Activated CD8-positive, alpha-beta T cell treated with anti-CD3 and anti-CD28 coated beads for 36 hours (primary cell): ENCODE measurements around the gene RNPEP. TPM values are rescaled to one million over a fixed set of nuclear protein-coding genes. Genes with fewer than 3 reads are reported as not detected.
"Not testable (repeated sequence)": the region's sequence is repeated elsewhere in the genome, so short reads cannot be mapped to it uniquely, and the experiment has no call there.

Source experiments
- ATAC-seq: fragments of 200-7000 bp; cut with Tn5 transposase; one replicate; pipeline ENCODE4 v1.10.0; 2021; ENCODE audit warnings: mild to moderate bottlenecking, moderate library complexity
- CTCF ChIA-PET: fragments of 350-600 bp; sonication (Branson Sonifier 250); formaldehyde crosslinking; loops from one replicate; lab custom pipeline; 2021; ENCODE audit warnings: antibody characterized with exemption; lab: Charles Lee
- POLR2A ChIA-PET: fragments of 350-600 bp; sonication (Branson Sonifier 250); formaldehyde crosslinking; loops from one replicate; lab custom pipeline; 2021; ENCODE audit warnings: antibody characterized with exemption; lab: Charles Lee
- DNase-seq: peaks from one replicate; pipeline ENCODE4 v3.0.0-alpha.2; 2020
- H3K27ac Mint-ChIP-seq: one replicate; pipeline ENCODE4 v1.8.0; 2021; ENCODE audit warnings: mild to moderate bottlenecking, mixed read lengths
- H3K27me3 Mint-ChIP-seq: one replicate; pipeline ENCODE4 v1.8.0; 2021; ENCODE audit warnings: mixed read lengths
- H3K36me3 Mint-ChIP-seq: one replicate; pipeline ENCODE4 v1.8.0; 2021; ENCODE audit warnings: low read depth, mixed read lengths
- H3K4me1 Mint-ChIP-seq: one replicate; pipeline ENCODE4 v1.8.0; 2021; ENCODE audit warnings: low read depth, mixed read lengths
- H3K4me3 Mint-ChIP-seq: one replicate; pipeline ENCODE4 v1.8.0; 2021; ENCODE audit warnings: mild to moderate bottlenecking, moderate library complexity, mixed read lengths
- H3K9me3 Mint-ChIP-seq: one replicate; pipeline ENCODE4 v1.8.0; 2021; ENCODE audit warnings: mixed read lengths
- CTCF ChIP-seq: fragments of 200-600 bp; IDR thresholded peaks from one replicate; pipeline ENCODE4 v1.8.0; 2022; ENCODE audit warnings: antibody characterized with exemption, mild to moderate bottlenecking
- intact Hi-C: fragments of 100-400 bp; cut with micrococcal nuclease; formaldehyde crosslinking; loops from one replicate; pipeline ENCODE4 v1.10.0; 2022
- total RNA-seq, 2 experiments: library from RNA; stranded (reverse); gene quantifications; one replicate each; pipeline ENCODE4 v1.2.3, GENCODE V29; 2021

The RNPEP gene
- total RNA-seq, 2 experiments from 2014 or later = 37.8 to 39.5 TPM

- ATAC-seq (peak; percentile 48), DNase-seq (no peak)
- ChIA-PET POLR2A (interaction anchor here (0.9 to 2.8 kb wide), 6 partner anchors 9 to 72 kb away, joined by 3 to 10 read pairs (median 6); partner anchors contain the start of genes LMOD1 and RNPEP), CTCF (interaction anchor here (0.9 to 1.4 kb wide), 3 partner anchors 10 to 60 kb away, joined by 3 to 7 read pairs (median 3); no protein-coding TSS in a partner anchor)
- no peaks in the 10 kb centered on the region for H3K9me3 Mint-ChIP-seq
- peaks cover 33% of the 10 kb centered on the region for H3K36me3 Mint-ChIP-seq
- no peaks in the 10 kb centered on the region for H3K27me3 Mint-ChIP-seq
- H3K27ac Mint-ChIP-seq = peak overlapping the region; percentile 95
- peak overlapping the region; percentile 98 for H3K4me3 Mint-ChIP-seq
- intact Hi-C loops = no loop called here
- peaks cover 17% of the 10 kb centered on the region for H3K4me1 Mint-ChIP-seq
- TF ChIP-seq CTCF = no peak
Measured at GRCh38 chr1:201955729-201956143, 26.7 kb upstream of the RNPEP start.

GRCh38 chr1:201958348-201958747 lies 24.1 kb upstream of the RNPEP start:
- peaks cover 20% of the 10 kb centered on the region for H3K4me1 Mint-ChIP-seq
- TF ChIP-seq CTCF = no peak
- no peak overlapping the region for H3K4me3 Mint-ChIP-seq
- H3K27me3 Mint-ChIP-seq = no peaks in the 10 kb centered on the region
- CTCF ChIA-PET = interaction anchor here (1.4 to 1.9 kb wide), 3 partner anchors 13 to 62 kb away, joined by 4 to 16 read pairs (median 6); partner anchors contain the start of gene LMOD1
- H3K9me3 Mint-ChIP-seq = no peaks in the 10 kb centered on the region
- intact Hi-C loops = no loop called here
- H3K27ac Mint-ChIP-seq = no peak overlapping the region
- DNase-seq = no peak
- POLR2A ChIA-PET = interaction anchor here (0.7 to 0.8 kb wide), 2 partner anchors 15 to 24 kb away, joined by 3 to 4 read pairs; partner anchors contain the start of gene RNPEP
- peaks cover 44% of the 10 kb centered on the region for H3K36me3 Mint-ChIP-seq
- no peak for ATAC-seq

GRCh38 chr1:201962382-201962781 lies 20.1 kb upstream of the RNPEP start:
- H3K27ac Mint-ChIP-seq, intact Hi-C loops, H3K27me3 Mint-ChIP-seq, ATAC-seq, H3K4me1 Mint-ChIP-seq, H3K9me3 Mint-ChIP-seq, H3K4me3 Mint-ChIP-seq, DNase-seq: not testable (repeated sequence)
- POLR2A ChIA-PET = interaction anchor here (0.7 to 1.9 kb wide), 3 partner anchors 19 to 44 kb away, joined by 3 to 5 read pairs (median 3); partner anchors contain the start of gene RNPEP
- peaks cover 55% of the 10 kb centered on the region for H3K36me3 Mint-ChIP-seq
- CTCF ChIA-PET = interaction anchor here (1.3 to 4.6 kb wide), 5 partner anchors 11 to 85 kb away, joined by 4 to 31 read pairs (median 6); no protein-coding TSS in a partner anchor

GRCh38 chr1:201964261-201964660 lies 18.2 kb upstream of the RNPEP start:
- ChIA-PET POLR2A (interaction anchor here (1.3 to 1.8 kb wide), 3 partner anchors 9 to 78 kb away, joined by 4 to 6 read pairs (median 4); partner anchors contain the start of gene TIMM17A), CTCF (interaction anchor here (0.8 to 4.6 kb wide), 8 partner anchors 9 to 196 kb away, joined by 3 to 31 read pairs (median 3); partner anchors contain the start of gene PTPN7)
- Mint-ChIP-seq H3K27me3 (no peaks in the 10 kb centered on the region), H3K27ac (no peak overlapping the region), H3K36me3 (peaks cover 52% of the 10 kb centered on the region), H3K9me3 (no peaks in the 10 kb centered on the region), H3K4me1 (peaks cover 4% of the 10 kb centered on the region), H3K4me3 (no peak overlapping the region)
- intact Hi-C loops = no loop called here
- TF ChIP-seq CTCF = no peak
- no peak for ATAC-seq
- no peak for DNase-seq

- intact Hi-C loops = no loop called here
- CTCF ChIA-PET = interaction anchor here (1.2 to 5.4 kb wide), 2 partner anchors 21 to 71 kb away, joined by 3 to 40 read pairs; no protein-coding TSS in a partner anchor
Measured at GRCh38 chr1:201966171-201966570, 16.3 kb upstream of the RNPEP start.

More at GRCh38 chr1:201966171-201966570, 16.3 kb upstream of the RNPEP start:
- Mint-ChIP-seq H3K27ac (no peak overlapping the region), H3K27me3 (no peaks in the 10 kb centered on the region), H3K4me1 (peaks cover 4% of the 10 kb centered on the region), H3K4me3 (no peak overlapping the region), H3K36me3 (peaks cover 58% of the 10 kb centered on the region), H3K9me3 (no peaks in the 10 kb centered on the region)
- ATAC-seq (no peak), DNase-seq (no peak)
- no peak for TF ChIP-seq CTCF
- POLR2A ChIA-PET = interaction anchor here (1.0 to 1.7 kb wide), 3 partner anchors 12 to 17 kb away, joined by 3 to 6 read pairs (median 4); partner anchors contain the start of gene TIMM17A
